Gastroesophageal sphincter (tissue), 4 donors: Measurements from ENCODE around the gene CNGB1. TPM values are rescaled to one million over a fixed set of nuclear protein-coding genes. Genes with fewer than 3 reads are reported as not detected.

Experiments
- ATAC-seq: fragments of 150-250 bp; one replicate; pipeline ENCODE4 v1.9.1; 2016; ENCODE audit warnings: mild to moderate bottlenecking, moderate library complexity
- H3K27ac ChIP-seq, 4 donors: fragments of 200-600 bp; sonication (generic) in 3 of 4; 1 replicate in 3 of 4; 2 replicates in 1 of 4; pipeline ENCODE4 v1.5.1; 2016 to 2019
- H3K27me3 ChIP-seq: fragments of 200-600 bp; sonication (generic); one replicate; pipeline ENCODE4 v1.5.1; 2019
- H3K36me3 ChIP-seq, 2 donors: fragments of 200-600 bp; sonication (generic); one replicate each; pipeline ENCODE4 v1.5.1; 2019; ENCODE audit warnings: control low read depth in 1 of 2
- H3K4me1 ChIP-seq, 3 donors: fragments of 200-600 bp; sonication (generic); 1 replicate in 2 of 3; 2 replicates in 1 of 3; pipeline ENCODE4 v1.5.1; 2016 to 2019; ENCODE audit warnings: control low read depth in 2 of 3
- H3K4me3 ChIP-seq, 2 donors: fragments of 200-600 bp; sonication (generic); one replicate each; pipeline ENCODE4 v1.5.1; 2019; ENCODE audit warnings: mild to moderate bottlenecking in 1 of 2, moderate library complexity in 1 of 2
- H3K9me3 ChIP-seq, 3 donors: fragments of 200-600 bp; sonication (generic); one replicate each; pipeline ENCODE4 v1.5.1; 2017 to 2019; ENCODE audit warnings: control low read depth in 2 of 3
- EP300 ChIP-seq: sonication (generic); formaldehyde crosslinking; IDR thresholded peaks from one replicate; pipeline ENCODE4 v1.6.1; 2017; ENCODE audit warnings: antibody characterized with exemption, mild to moderate bottlenecking
- POLR2A ChIP-seq, 2 donors: fragments of 450-650 bp; IDR thresholded peaks; one replicate each; pipeline ENCODE4 v1.6.1; 2017; ENCODE audit warnings: antibody characterized with exemption in 2 of 2, mild to moderate bottlenecking in 2 of 2, moderate library complexity in 1 of 2
- POLR2AphosphoS5 ChIP-seq: sonication (generic); formaldehyde crosslinking; IDR thresholded peaks from one replicate; pipeline ENCODE4 v1.6.1; 2017; ENCODE audit warnings: antibody characterized with exemption
- WGBS, 2 donors: methylation state at CpG; one replicate each; pipeline ENCODE4 v1.1.5; 2018; ENCODE audit warnings: low coverage in 1 of 2; 5-methylcytosine and 5-hydroxymethylcytosine counted together
- total RNA-seq, 4 donors: library from RNA; depleted of rRNA; stranded (reverse); fragments of >200 nt; gene quantifications; one replicate each; pipeline ENCODE4 v1.1.0, GENCODE V29; 2016
- TF ChIP-seq, protein P1 (sequence below), 4 experiments: fragments of 200-600 bp in 2 of 4; fragments of 450-650 bp in 2 of 4; sonication (generic) in 1 of 4; IDR thresholded peaks; one replicate each; pipeline ENCODE4 v1.5.1; 2017 to 2019; ENCODE audit warnings: antibody characterized with exemption in 4 of 4, mild to moderate bottlenecking in 2 of 4, moderate library complexity in 2 of 4

The CNGB1 gene
- under 1 TPM in 2 of 4 donors, not detected in 2; 0.15 to 0.67 TPM for total RNA-seq

DNA sequence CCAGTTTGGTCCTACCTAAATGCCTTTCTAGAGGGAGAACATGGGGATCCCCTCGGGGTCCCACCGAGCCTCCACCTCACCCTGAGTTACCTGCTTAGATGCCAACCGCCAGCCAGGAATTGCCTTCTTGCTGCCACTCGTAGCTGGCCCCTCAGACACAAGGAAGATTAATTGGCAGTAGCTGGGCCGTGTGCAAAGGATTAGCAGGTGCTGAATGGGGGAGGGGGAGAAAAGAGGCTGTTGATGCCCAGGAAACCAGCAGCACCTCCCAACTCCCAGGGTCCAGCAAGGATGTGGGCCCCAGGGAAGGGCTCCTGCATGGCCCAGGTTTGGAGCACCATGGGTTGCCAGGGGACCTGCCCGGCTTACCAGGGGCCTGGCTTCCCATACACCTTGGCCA, at the start of gene CNGB1:
CNGB1 (minus strand) TSS at position 159 of the 400 bp plus-strand sequence. CDS start 3,842 bp downstream, outside the sequence.
- H3K27me3 ChIP-seq: peaks cover 5% of the 10 kb centered on the region
- TF ChIP-seq POLR2A (IDR thresholded peaks at IDR 0.05): no peak
- no peak for TF ChIP-seq EP300
- no peak for TF ChIP-seq POLR2AphosphoS5
- TF ChIP-seq, protein P1, sequence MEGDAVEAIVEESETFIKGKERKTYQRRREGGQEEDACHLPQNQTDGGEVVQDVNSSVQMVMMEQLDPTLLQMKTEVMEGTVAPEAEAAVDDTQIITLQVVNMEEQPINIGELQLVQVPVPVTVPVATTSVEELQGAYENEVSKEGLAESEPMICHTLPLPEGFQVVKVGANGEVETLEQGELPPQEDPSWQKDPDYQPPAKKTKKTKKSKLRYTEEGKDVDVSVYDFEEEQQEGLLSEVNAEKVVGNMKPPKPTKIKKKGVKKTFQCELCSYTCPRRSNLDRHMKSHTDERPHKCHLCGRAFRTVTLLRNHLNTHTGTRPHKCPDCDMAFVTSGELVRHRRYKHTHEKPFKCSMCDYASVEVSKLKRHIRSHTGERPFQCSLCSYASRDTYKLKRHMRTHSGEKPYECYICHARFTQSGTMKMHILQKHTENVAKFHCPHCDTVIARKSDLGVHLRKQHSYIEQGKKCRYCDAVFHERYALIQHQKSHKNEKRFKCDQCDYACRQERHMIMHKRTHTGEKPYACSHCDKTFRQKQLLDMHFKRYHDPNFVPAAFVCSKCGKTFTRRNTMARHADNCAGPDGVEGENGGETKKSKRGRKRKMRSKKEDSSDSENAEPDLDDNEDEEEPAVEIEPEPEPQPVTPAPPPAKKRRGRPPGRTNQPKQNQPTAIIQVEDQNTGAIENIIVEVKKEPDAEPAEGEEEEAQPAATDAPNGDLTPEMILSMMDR (IDR thresholded peaks at IDR 0.05): no peak
- peaks cover 0 to 3% (median 1%) of the 10 kb centered on the region in 3 donors for H3K4me1 ChIP-seq
- no peak within 1 kb of the TSS for H3K27ac ChIP-seq
- H3K36me3 ChIP-seq: no peaks in the 10 kb centered on the region
- H3K4me3 ChIP-seq: no peak within 1 kb of the TSS
- H3K9me3 ChIP-seq: no peaks in the 10 kb centered on the region
- no peak for ATAC-seq
- 100% methylated on average over 1 of the region's 6 CpGs; no CpG with 5 or more reads in 1 of the 2 donors for WGBS, 2 donors

DNA sequence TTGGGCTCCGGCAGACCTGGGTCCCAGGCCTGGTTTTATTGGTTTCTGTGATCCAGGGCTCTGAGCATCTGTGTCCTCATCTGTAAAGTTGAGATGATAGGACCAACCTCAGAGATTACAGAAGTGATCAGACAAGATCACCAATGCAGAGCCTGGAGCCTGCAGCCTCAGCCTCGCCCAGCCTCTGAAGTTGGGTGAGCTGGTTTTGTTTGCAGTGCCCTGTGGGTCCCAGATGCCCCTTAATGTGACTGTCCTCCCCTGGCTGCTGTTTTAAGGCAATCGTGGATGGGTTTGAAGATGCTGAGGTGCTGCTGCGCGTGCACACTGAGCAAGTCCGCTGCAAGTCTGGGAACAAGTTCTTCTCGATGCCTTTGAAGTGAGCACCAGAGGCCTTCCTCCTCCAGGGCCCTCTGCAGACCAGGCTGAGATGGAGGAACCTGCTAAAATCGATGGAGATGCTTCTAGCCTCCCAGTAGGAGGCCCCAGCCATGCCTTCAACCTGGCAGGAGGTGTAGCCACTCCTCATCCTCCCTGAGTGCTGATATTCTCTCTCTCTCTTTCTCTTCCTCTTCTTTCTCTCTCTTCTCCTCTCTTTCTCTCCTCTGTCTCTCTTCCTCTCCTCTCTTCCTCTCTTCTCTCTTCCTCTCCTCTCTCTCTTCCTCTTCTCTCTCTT, 49.1 kb upstream of the CNGB1 start:
- peaks cover 0 to 48% (median 13%) of the 10 kb centered on the region in 3 donors for H3K4me1 ChIP-seq
- TF ChIP-seq POLR2AphosphoS5: no peak
- ATAC-seq: no peak
- H3K27me3 ChIP-seq: no peaks in the 10 kb centered on the region
- no peak overlapping the region for H3K4me3 ChIP-seq
- H3K36me3 ChIP-seq: peaks cover 0 to 50% of the 10 kb centered on the region in 2 donors
- H3K27ac ChIP-seq: no peak overlapping the region
- WGBS, 2 donors: 12 to 56% methylated on average over 1 to 2 of the region's 8 CpGs
- H3K9me3 ChIP-seq: no peaks in the 10 kb centered on the region

DNA sequence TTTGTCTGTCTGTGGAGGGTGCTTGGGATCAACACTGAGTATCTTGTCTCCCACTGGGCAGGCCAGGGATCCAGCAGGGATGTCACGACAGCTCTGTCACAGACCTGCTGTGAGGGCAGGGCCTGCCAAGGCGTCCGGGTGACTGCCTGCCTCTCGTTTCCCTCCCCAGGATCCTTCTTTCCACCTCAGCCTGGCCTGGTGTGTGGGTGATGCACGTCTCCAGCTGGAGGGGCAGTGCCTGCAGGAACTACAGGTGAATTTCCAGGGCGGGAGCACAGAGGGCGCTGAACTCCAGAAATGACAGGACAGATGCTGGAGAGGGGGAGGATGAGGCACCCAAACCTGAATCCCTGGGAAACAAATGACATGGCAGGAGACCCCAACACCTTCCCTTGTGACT, 47.9 kb upstream of the CNGB1 start:
- no peak overlapping the region for H3K27ac ChIP-seq
- H3K27me3 ChIP-seq: no peaks in the 10 kb centered on the region
- H3K4me1 ChIP-seq: peaks cover 0 to 36% (median 13%) of the 10 kb centered on the region in 3 donors
- 72% methylated on average over 4 of the region's 7 CpGs; no CpG with 5 or more reads in 1 of the 2 donors for WGBS, 2 donors
- H3K36me3 ChIP-seq: peaks cover 0 to 57% of the 10 kb centered on the region in 2 donors
- no peak overlapping the region for H3K4me3 ChIP-seq
- ATAC-seq: no peak
- TF ChIP-seq EP300 (no peak), POLR2AphosphoS5 (no peak), POLR2A (IDR thresholded peaks at IDR 0.05) (no peak)
- TF ChIP-seq, protein P1 (IDR thresholded peaks at IDR 0.05): no peak
- no peaks in the 10 kb centered on the region for H3K9me3 ChIP-seq

DNA sequence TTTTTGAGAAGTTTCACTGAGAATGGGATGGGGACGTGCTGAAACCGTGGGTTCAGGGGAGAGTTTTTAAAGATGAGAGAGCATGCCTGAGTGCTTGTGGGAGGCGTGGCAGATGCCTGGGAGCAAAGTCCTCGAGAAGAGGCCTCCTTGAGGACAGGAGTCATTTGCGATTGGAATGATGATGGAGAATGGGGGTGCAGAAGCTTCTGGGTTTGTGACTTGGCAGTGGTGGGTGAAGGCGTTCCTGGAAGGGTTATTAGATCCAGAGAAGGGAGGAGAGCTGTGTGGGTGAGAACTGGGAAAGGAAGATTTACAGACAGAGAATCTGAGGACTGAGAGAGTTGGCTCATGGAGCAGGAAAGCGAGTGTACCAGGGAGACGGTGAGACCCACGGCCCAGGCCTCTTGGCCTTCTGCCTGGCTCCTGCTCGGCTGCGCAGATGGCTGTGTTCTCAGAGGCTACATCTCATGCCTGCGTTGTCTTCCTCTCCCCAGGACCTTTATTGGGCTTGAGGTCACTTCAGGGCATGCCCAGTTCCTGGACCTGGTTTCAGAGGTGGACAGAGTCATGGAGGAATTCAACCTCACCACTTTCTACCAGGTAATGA, 46.0 kb upstream of the CNGB1 start:
- Histone ChIP-seq H3K36me3 (peaks cover 0 to 75% of the 10 kb centered on the region in 2 donors), H3K9me3 (no peaks in the 10 kb centered on the region), H3K27ac (no peak overlapping the region), H3K4me3 (no peak overlapping the region), H3K27me3 (no peaks in the 10 kb centered on the region), H3K4me1 (peaks cover 0 to 17% (median 1%) of the 10 kb centered on the region in 3 donors)
- ATAC-seq: no peak
- TF ChIP-seq POLR2AphosphoS5: no peak
- TF ChIP-seq, protein P1 (IDR thresholded peaks at IDR 0.05): no peak
- TF ChIP-seq POLR2A (IDR thresholded peaks at IDR 0.05): no peak
- TF ChIP-seq EP300: no peak
- 59 to 65% methylated on average over 8 to 11 of the region's 12 CpGs for WGBS, 2 donors

DNA sequence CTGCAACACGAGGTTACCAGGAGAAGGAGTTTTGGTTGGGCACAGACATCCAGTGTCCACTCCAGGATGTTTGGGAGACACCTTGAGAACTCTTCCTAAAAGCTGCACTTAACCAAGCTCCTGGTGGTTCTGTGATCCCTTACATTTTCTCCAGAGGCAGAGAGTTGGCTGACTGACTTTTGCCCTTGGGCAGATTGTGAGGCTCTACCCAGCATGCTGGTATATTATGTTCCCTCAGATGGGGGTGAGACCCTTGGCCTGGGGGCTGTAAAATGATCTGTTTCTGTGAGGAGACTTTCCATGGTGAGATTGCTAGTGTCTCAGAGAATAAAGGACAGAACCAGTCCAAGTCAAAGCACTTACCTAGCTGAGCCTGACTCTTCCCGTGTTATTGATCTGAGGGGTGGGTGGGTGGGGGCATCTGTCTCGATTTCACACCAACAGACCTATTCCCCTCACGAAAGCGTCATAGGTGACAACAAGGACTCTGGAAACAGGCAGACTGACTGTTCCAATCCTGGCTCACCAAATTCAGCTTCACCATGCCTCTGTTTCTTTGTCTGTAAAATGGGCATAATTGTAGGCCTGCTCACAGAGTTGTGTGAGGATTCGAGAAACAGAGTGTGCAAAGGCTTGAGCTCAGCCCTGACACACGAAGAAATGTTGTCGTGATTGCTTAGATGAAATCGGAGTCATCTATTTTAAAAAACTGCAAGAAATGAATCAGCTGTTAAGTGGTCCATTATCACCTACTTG, 42.5 kb upstream of the CNGB1 start:
- no peak for ATAC-seq
- no peak overlapping the region for H3K27ac ChIP-seq
- TF ChIP-seq POLR2AphosphoS5: no peak
- TF ChIP-seq EP300: no peak
- no peak for TF ChIP-seq POLR2A (IDR thresholded peaks at IDR 0.05)
- TF ChIP-seq, protein P1 (IDR thresholded peaks at IDR 0.05): no peak
- peaks cover 0 to 80% of the 10 kb centered on the region in 2 donors for H3K36me3 ChIP-seq
- H3K4me3 ChIP-seq: no peak overlapping the region
- H3K27me3 ChIP-seq: no peaks in the 10 kb centered on the region
- no peaks in the 10 kb centered on the region for H3K4me1 ChIP-seq
- H3K9me3 ChIP-seq: no peaks in the 10 kb centered on the region
- WGBS, 2 donors: 62 to 82% methylated on average over 4 to 8 of the region's 9 CpGs
